Motor neuron (in vitro differentiated cells): ENCODE data around the gene RNPC3. TPM values are rescaled to one million over a fixed set of nuclear protein-coding genes. Genes with fewer than 3 reads are reported as not detected.
"Not testable (repeated sequence)": the region's sequence is repeated elsewhere in the genome, so short reads cannot be mapped to it uniquely, and the experiment has no call there.

Experiments used
- ATAC-seq, 8 experiments: fragments of 200-7000 bp; cut with Tn5 transposase; replicated peaks in 6 of 8; 2 replicates each; pipeline ENCODE4 v1.8.0; 2021; ENCODE audit warnings: mild to moderate bottlenecking in 8 of 8, moderate library complexity in 8 of 8
- H3K27ac ChIP-seq, 2 donors: fragments of 250-450 bp; sonication (Bioruptor Pico); 2 replicates each; pipeline ENCODE4 v1.9.0; 2021; ENCODE audit warnings: antibody characterized with exemption in 2 of 2, mild to moderate bottlenecking in 2 of 2, moderate library complexity in 1 of 2
- H3K4me1 ChIP-seq, 2 donors: fragments of 250-450 bp; sonication (Bioruptor Pico); replicated peaks in 1 of 2; 2 replicates each; pipeline ENCODE4 v1.6.1; 2021; ENCODE audit warnings: antibody characterized with exemption in 2 of 2, mild to moderate bottlenecking in 2 of 2, moderate library complexity in 1 of 2
- H3K4me3 ChIP-seq, 5 donors: fragments of 250-450 bp; sonication (Bioruptor Pico); 2 replicates each; pipeline ENCODE4 v1.9.0; 2021; ENCODE audit warnings: antibody characterized with exemption in 5 of 5, mild to moderate bottlenecking in 5 of 5, moderate library complexity in 4 of 5
- WGBS, 10 experiments: fragments of 450-650 bp; shearing (Covaris generic); methylation state at CpG; one replicate each; pipeline ENCODE4 v1.0.0; 2022; 5-methylcytosine and 5-hydroxymethylcytosine counted together
- in situ Hi-C, 9 experiments: fragments of 400-800 bp; cut with MboI; loops; one replicate each; pipeline ENCODE4 v1.15.0; 2021; ENCODE audit warnings: low sequenced_read_pairs in 9 of 9, low pct_unique_long_range_greater_than_20kb in 2 of 9; ENCODE audit not compliant: unreplicated experiment in 9 of 9
- total RNA-seq, 8 experiments: library from RNA; unstranded; fragments of 300-600 nt; gene quantifications; 2 replicates each; pipeline versions ENCODE4 v1.2.3 to v1.2.4, GENCODE V29; 2022

Gene RNPC3
- total RNA-seq, 8 experiments from 2014 or later, result 22.2 to 45.9 (median 30.7) TPM

- ATAC-seq, result no peak
- WGBS, 10 experiments, result 50 to 100% (median 89%) methylated on average over 1 to 7 of the region's 7 CpGs; no CpG with 5 or more reads in 5 of the 10 experiments
Observed at GRCh38 chr1:103569493-103569892, 44.0 kb downstream of the RNPC3 start.

GRCh38 chr1:103571289-103571688 lies 45.8 kb downstream of the RNPC3 start, which contains the start of gene AMY2B:
AMY2B (plus strand) TSS chr1:103571589; CDS start chr1:103571603, 14 bp downstream.
- H3K27ac ChIP-seq, H3K4me1 ChIP-seq, in situ Hi-C loops, H3K4me3 ChIP-seq, ATAC-seq: not testable (repeated sequence)
- 0 to 100% (median 85%) methylated on average over 1 of the region's 2 CpGs; no CpG with 5 or more reads in 3 of the 10 experiments for WGBS, 10 experiments

More at GRCh38 chr1:103569493-103569892, 44.0 kb downstream of the RNPC3 start:
- Histone ChIP-seq H3K4me3 (no peak overlapping the region), H3K4me1 (no peaks in the 10 kb centered on the region), H3K27ac (no peak overlapping the region)
- in situ Hi-C loops, result no loop called here

- in situ Hi-C loops, result no loop called here
- no peak for ATAC-seq
- Histone ChIP-seq H3K4me1 (no peaks in the 10 kb centered on the region), H3K4me3 (no peak overlapping the region), H3K27ac (no peak overlapping the region)
Observed at GRCh38 chr1:103576065-103576464, 50.6 kb downstream of the RNPC3 start.

GRCh38 chr1:103576784-103577183 lies 51.3 kb downstream of the RNPC3 start:
- in situ Hi-C loops, ATAC-seq, H3K4me3 ChIP-seq, H3K4me1 ChIP-seq, H3K27ac ChIP-seq: not testable (repeated sequence)
- 85 to 100% (median 91%) methylated on average over 1 to 3 of the region's 5 CpGs; no CpG with 5 or more reads in 7 of the 10 experiments for WGBS, 10 experiments

GRCh38 chr1:103582464-103582863 lies 57.0 kb downstream of the RNPC3 start:
- Histone ChIP-seq H3K4me1 (no peaks in the 10 kb centered on the region), H3K4me3 (no peak overlapping the region), H3K27ac (no peak overlapping the region)
- no peak for ATAC-seq
- WGBS, 10 experiments, result 24 to 100% (median 79%) methylated on average over 1 of the region's 1 CpG; no CpG with 5 or more reads in 1 of the 10 experiments
- in situ Hi-C loops, result no loop called here

- no peak for ATAC-seq
- in situ Hi-C loops, result no loop called here
- no peak overlapping the region for H3K4me3 ChIP-seq
- H3K4me1 ChIP-seq, result no peaks in the 10 kb centered on the region
- WGBS, 10 experiments, result 0 to 96% (median 82%) methylated on average over 2 to 3 of the region's 3 CpGs
- no peak overlapping the region for H3K27ac ChIP-seq
Observed at GRCh38 chr1:103583887-103584286, 58.4 kb downstream of the RNPC3 start.

- Histone ChIP-seq H3K27ac (no peak overlapping the region), H3K4me3 (no peak overlapping the region), H3K4me1 (no peaks in the 10 kb centered on the region)
- in situ Hi-C loops, result no loop called here
- ATAC-seq, result no peak
- WGBS, 10 experiments, result 18 to 84% (median 65%) methylated on average over 2 of the region's 2 CpGs
Observed at GRCh38 chr1:103584537-103584936, 59.0 kb downstream of the RNPC3 start.

- H3K4me3 ChIP-seq, ATAC-seq, H3K27ac ChIP-seq, H3K4me1 ChIP-seq, in situ Hi-C loops: not testable (repeated sequence)
- no CpG with 5 or more reads among the region's 3 CpGs for WGBS, 10 experiments
Observed at GRCh38 chr1:103602740-103603139, 77.2 kb downstream of the RNPC3 start.

Other genes starting within 250 kb of the RNPC3 start
- 10 to 100 TPM in 6 of 8 experiments, 1 to 10 TPM in 2; 6.9 to 26.3 (median 14.2) TPM for gene AMY2B, start 45.9 kb downstream of the RNPC3 start, total RNA-seq
- gene AMY2A, start 91.7 kb downstream of the RNPC3 start, total RNA-seq, result under 1 TPM in 2 of 8 experiments, not detected in 6; 0.11 to 0.23 TPM
- gene AMY1A, start 130.1 kb downstream of the RNPC3 start, total RNA-seq, result under 1 TPM in 2 of 8 experiments, not detected in 6; 0.13 to 0.33 TPM
- under 1 TPM in 2 of 8 experiments, not detected in 6; 0.14 to 0.29 TPM for gene AMY1B, start 170.5 kb downstream of the RNPC3 start, total RNA-seq
- gene AMY1C, start 224.2 kb downstream of the RNPC3 start, total RNA-seq, result not detected